Measurements from ENCODE around the gene RBFOX2.

Gene RBFOX2

GRCh38 chr22:35688913-35689675 is 339.5 kb downstream of the RBFOX2 start:
- no peak for DNase-seq
- H3K27ac ChIP-seq, result no peak overlapping the region
- no peaks in the 10 kb centered on the region for H3K9me3 ChIP-seq (ENCODE audit: severe bottlenecking)

More at GRCh38 chr22:35688913-35689675, 339.5 kb downstream of the RBFOX2 start:
- TF ChIP-seq CTCF (IDR thresholded peaks at IDR 0.05; ENCODE audit: low read depth, low read length), result no peak
- Histone ChIP-seq H3K27me3 (ENCODE audit: insufficient read depth, low read depth, severe bottlenecking) (no peaks in the 10 kb centered on the region), H3K4me3 (ENCODE audit: low read depth, low read length) (no peak overlapping the region), H3K36me3 (no peaks in the 10 kb centered on the region)
